Large intestine (tissue), 12 donors: ENCODE measurements around the gene TRMT10B. TPM values are rescaled to one million over a fixed set of nuclear protein-coding genes. Genes with fewer than 3 reads are reported as not detected.
A peak's percentile ranks its signal among the peaks of the same experiment; 100 is the strongest.

Experiments
- DNase-seq, 2 donors: peaks; one replicate each; pipeline versions ENCODE4 v3.0.0 to v3.0.0-alpha.2; 2013
- H3K27ac ChIP-seq: one replicate; pipeline ENCODE4 v1.5.1; 2013; ENCODE audit warnings: low read length
- H3K27me3 ChIP-seq: 2 replicates; pipeline ENCODE4 v1.6.1; 2013; ENCODE audit warnings: low read length; ENCODE audit not compliant: control insufficient read depth, insufficient read depth
- H3K36me3 ChIP-seq: 2 replicates; pipeline ENCODE4 v1.6.1; 2013; ENCODE audit warnings: low read length; ENCODE audit not compliant: control insufficient read depth, insufficient read depth
- H3K4me1 ChIP-seq: one replicate; pipeline ENCODE4 v1.6.1; 2013; ENCODE audit warnings: low read length; ENCODE audit not compliant: control insufficient read depth, insufficient read depth
- H3K4me3 ChIP-seq: one replicate; pipeline ENCODE4 v1.5.1; 2013; ENCODE audit warnings: low read length
- H3K9me3 ChIP-seq: one replicate; pipeline ENCODE4 v1.6.1; 2013; ENCODE audit warnings: mild to moderate bottlenecking, low read depth, low read length, moderate library complexity; ENCODE audit not compliant: control insufficient read depth
- WGBS: methylation state at CpG from one replicate; pipeline ENCODE4 v1.1.5; 2013; ENCODE audit warnings: low lambda C conversion rate; ENCODE audit not compliant: insufficient coverage; 5-methylcytosine and 5-hydroxymethylcytosine counted together
- long read RNA-seq, 11 donors: transcript quantifications; one replicate each; lab custom pipeline, GENCODE V29; 2026
- polyA plus RNA-seq: library from polyadenylated mRNA; unstranded; fragments of 120-200 nt; gene quantifications from one replicate; pipeline ENCODE4 v1.2.1, GENCODE V29; 2013

Gene TRMT10B, protein sequence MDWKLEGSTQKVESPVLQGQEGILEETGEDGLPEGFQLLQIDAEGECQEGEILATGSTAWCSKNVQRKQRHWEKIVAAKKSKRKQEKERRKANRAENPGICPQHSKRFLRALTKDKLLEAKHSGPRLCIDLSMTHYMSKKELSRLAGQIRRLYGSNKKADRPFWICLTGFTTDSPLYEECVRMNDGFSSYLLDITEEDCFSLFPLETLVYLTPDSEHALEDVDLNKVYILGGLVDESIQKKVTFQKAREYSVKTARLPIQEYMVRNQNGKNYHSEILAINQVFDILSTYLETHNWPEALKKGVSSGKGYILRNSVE
- polyA plus RNA-seq, result 25.0 TPM
- long read RNA-seq, donor 1, partial matches to known transcripts, result 8 of 8 reads
- long read RNA-seq, donor 1, other reads (novel, unspliced or antisense), result 0 of 8 reads
- long read RNA-seq, donor 2, partial matches to known transcripts, result 6 of 59 reads
- long read RNA-seq, donor 2, other reads (novel, unspliced or antisense), result 50 of 59 reads
- long read RNA-seq, donor 3, result 0 reads
- long read RNA-seq, donor 4, result 0 reads
- long read RNA-seq, donor 5, partial matches to known transcripts, result 0 of 2 reads
- long read RNA-seq, donor 5, other reads (novel, unspliced or antisense), result 0 of 2 reads
- long read RNA-seq, donor 6, partial matches to known transcripts, result 0 of 2 reads
- long read RNA-seq, donor 6, other reads (novel, unspliced or antisense), result 0 of 2 reads
- long read RNA-seq, donor 7, partial matches to known transcripts, result 0 of 9 reads
- long read RNA-seq, donor 7, other reads (novel, unspliced or antisense), result 8 of 9 reads
- long read RNA-seq, donor 8, partial matches to known transcripts, result 17 of 18 reads
- long read RNA-seq, donor 8, other reads (novel, unspliced or antisense), result 0 of 18 reads
- long read RNA-seq, donor 9, partial matches to known transcripts, result 39 of 42 reads
- long read RNA-seq, donor 9, other reads (novel, unspliced or antisense), result 0 of 42 reads
- long read RNA-seq, donor 10, partial matches to known transcripts, result 0 of 3 reads
- long read RNA-seq, donor 10, other reads (novel, unspliced or antisense), result 0 of 3 reads
- long read RNA-seq, donor 11, partial matches to known transcripts, result 24 of 26 reads
- long read RNA-seq, donor 11, other reads (novel, unspliced or antisense), result 0 of 26 reads

DNA sequence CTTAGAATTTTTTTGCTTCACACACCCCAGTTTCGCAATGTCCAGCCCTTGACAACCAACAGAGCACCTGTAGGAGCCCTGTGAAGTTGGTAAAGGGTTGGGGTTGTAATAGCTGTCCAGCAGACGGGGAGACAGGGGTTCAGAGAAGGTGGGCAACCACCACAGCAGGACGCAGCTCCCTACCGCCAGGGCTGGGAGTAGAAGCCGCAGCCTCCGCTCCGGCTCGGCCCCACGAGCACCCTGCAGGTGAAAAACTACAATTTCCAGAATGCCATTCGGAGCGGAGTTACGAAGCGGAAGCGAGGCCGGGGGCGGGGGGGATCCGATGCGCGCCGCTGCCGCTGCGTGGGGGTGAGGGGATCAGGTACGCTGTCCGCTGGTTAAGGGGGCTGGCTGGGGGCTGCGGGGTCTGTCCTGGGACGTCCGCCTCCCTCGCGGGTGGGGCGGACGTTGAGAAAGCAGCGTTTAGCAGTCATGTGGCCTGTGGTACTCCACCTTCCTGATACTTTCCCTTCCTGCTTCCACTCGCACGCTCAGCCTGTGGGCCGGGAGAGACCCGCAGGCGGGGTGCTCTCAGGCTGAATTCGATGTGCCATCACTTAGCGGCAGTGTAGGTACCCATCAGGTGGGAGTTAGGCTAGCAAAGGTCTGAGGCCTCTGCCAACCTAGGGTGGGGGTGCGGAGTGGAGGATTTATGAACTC is at the start of gene TRMT10B:
Gene TRMT10B (plus strand): TSS at position 317 of the 702 bp plus-strand sequence. CDS start 8,127 bp downstream, outside the sequence.
- peaks cover 6% of the 10 kb centered on the region for H3K4me1 ChIP-seq
- WGBS, result 0% methylated on average over 2 of the region's 40 CpGs
- H3K36me3 ChIP-seq, result peaks cover 2% of the 10 kb centered on the region
- peak; percentile 55 to 84 for DNase-seq
- H3K4me3 ChIP-seq, result peak within 1 kb of the TSS; percentile 97
- H3K27ac ChIP-seq, result peak within 1 kb of the TSS; percentile 76
- no peaks in the 10 kb centered on the region for H3K9me3 ChIP-seq
- H3K27me3 ChIP-seq, result no peaks in the 10 kb centered on the region

DNA sequence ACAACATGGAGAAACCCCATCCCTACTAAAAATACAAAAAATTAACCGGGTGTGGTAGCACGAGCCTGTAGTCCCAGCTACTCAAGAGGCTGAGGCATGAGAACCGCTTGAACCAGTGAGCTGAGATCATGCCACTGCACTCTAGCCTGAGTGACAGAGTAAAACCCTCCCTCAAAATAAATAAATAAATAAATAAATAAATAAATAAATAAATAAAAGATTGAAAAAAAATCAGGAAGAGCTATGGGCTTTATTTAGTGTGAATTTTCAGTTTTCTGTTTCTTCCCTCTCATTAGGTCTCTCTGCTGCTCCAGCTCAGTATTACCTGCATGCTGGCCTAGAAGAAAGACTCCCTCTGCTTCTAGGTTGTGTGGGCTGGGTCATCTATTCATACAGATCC is 47.8 kb upstream of the TRMT10B start:
- no peaks in the 10 kb centered on the region for H3K9me3 ChIP-seq
- WGBS, result no CpG with 5 or more reads among the region's 3 CpGs
- H3K4me1 ChIP-seq, result no peaks in the 10 kb centered on the region
- H3K36me3 ChIP-seq, result no peaks in the 10 kb centered on the region
- no peak for DNase-seq
- H3K27ac ChIP-seq, result no peak overlapping the region
- H3K27me3 ChIP-seq, result no peaks in the 10 kb centered on the region
- H3K4me3 ChIP-seq, result no peak overlapping the region

DNA sequence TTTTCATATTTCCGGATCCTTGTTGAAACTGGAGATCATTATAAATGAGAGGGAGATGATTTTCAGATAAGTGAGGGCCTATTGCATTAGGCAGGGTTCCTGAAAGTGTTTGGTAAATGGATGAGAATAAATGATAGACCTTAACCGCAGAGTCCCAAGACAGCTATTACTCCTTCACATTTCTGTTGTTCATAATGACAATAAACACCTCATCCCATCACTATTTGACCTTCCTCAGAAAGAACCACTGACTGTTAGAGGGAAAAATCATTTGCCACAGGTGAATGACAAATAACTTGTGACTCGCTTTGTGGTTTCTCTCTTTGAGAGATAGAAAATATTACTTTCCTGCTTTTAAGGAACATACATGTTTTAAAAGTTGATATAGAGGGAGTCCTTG is 47.3 kb upstream of the TRMT10B start:
- Histone ChIP-seq H3K36me3 (no peaks in the 10 kb centered on the region), H3K4me3 (no peak overlapping the region)
- 82% methylated on average over 2 of the region's 3 CpGs for WGBS

DNA sequence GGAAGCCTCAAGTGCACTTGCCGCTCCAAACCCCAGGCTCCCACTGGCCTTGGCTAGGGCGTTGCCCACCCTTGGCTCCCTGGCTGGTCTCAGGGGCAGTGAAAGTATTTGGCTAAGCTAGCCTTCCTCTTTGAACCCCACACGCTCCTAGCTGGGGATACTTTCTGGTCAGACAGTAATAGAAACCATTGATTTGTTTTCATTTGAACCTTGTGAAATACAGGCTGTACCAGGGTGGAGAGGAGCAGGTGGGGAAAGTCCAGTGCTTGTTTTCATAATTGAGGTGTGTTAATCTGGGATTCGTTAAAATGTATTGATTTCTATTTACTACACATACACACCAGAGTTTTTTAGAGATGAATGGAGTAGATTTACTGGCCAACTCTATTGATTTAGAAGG is 45.9 kb upstream of the TRMT10B start:
- Histone ChIP-seq H3K9me3 (no peaks in the 10 kb centered on the region), H3K27ac (no peak overlapping the region), H3K4me1 (no peaks in the 10 kb centered on the region), H3K27me3 (no peaks in the 10 kb centered on the region), H3K4me3 (no peak overlapping the region), H3K36me3 (no peaks in the 10 kb centered on the region)
- no peak for DNase-seq
- WGBS, result no CpG with 5 or more reads among the region's 4 CpGs

More for the DNA sequence above, 47.3 kb upstream of the TRMT10B start:
- Histone ChIP-seq H3K9me3 (no peaks in the 10 kb centered on the region), H3K27me3 (no peaks in the 10 kb centered on the region), H3K4me1 (no peaks in the 10 kb centered on the region), H3K27ac (no peak overlapping the region)
- DNase-seq, result no peak

DNA sequence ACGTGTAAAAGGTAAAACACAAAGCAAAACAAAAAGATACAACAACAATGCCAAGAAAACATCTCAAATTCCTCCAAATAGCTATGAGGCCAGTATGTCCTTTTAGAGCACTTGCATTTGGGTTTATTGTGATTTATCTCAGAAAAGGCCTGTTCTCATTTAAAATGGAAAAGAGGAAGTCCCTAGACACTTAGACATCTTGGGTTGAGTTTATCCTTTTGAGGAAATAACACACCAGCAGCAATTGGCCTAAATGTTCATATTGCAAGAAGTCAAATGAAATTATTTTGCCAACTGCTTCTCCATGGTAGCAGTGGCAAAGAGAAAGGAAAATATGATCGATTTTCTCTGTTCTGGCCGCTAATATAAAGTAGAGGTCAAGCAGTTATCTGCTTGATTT is 43.6 kb upstream of the TRMT10B start:
- Histone ChIP-seq H3K4me3 (no peak overlapping the region), H3K27me3 (no peaks in the 10 kb centered on the region), H3K36me3 (no peaks in the 10 kb centered on the region), H3K9me3 (no peaks in the 10 kb centered on the region), H3K27ac (no peak overlapping the region), H3K4me1 (no peaks in the 10 kb centered on the region)
- 100% methylated on average over 1 of the region's 3 CpGs for WGBS
- DNase-seq, result no peak

DNA sequence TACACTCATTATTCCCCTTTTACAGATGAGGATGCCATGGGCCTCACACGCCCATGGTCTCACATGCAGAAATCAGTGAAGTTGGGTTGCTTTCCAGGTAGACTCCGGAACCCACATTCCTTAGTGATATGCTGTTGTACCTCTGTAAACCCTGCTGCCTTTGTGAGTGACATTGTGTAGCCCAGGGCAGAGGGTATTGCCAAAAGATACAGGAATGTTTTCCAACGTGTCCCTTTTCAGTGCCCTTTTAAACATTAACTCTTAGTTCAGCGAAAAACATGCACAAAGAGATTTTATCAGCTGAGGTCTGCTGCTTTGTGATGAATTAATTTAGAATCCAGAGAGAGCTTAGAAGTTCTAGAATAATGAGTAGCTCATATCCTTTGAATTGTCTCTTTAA is 38.3 kb upstream of the TRMT10B start:
- DNase-seq, result no peak
- H3K36me3 ChIP-seq, result no peaks in the 10 kb centered on the region
- H3K27ac ChIP-seq, result no peak overlapping the region
- H3K27me3 ChIP-seq, result no peaks in the 10 kb centered on the region
- WGBS, result no CpG with 5 or more reads among the region's 4 CpGs
- no peaks in the 10 kb centered on the region for H3K4me1 ChIP-seq
- H3K4me3 ChIP-seq, result no peak overlapping the region
- H3K9me3 ChIP-seq, result no peaks in the 10 kb centered on the region

DNA sequence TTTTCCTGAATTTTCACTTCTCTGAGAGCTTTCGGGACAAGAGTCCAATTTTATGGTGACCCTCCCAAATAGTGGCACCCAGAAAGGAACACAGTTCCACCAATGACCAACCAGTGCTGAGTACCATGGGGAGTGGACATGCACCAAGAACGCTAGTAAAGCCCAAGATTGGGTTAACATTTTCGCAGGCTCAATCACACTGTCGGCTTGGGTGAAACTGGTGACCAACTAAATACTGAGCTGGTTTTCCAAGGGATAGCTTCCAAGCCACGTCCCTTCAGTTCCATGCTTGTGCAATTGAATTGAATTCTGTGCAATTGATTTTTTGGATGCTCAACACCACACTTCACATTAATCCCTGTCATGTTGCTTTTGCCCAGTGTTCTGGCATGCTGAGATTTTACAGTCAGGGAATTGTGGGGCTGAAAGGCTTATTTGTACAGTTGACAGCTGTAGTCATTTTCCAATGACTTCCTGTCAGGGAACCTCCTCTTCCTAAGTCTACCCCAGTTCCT is 37.6 kb upstream of the TRMT10B start:
- DNase-seq, result no peak
- no CpG with 5 or more reads among the region's 5 CpGs for WGBS
- no peaks in the 10 kb centered on the region for H3K9me3 ChIP-seq
- H3K4me1 ChIP-seq, result no peaks in the 10 kb centered on the region
- no peak overlapping the region for H3K27ac ChIP-seq
- no peak overlapping the region for H3K4me3 ChIP-seq
- no peaks in the 10 kb centered on the region for H3K36me3 ChIP-seq
- H3K27me3 ChIP-seq, result no peaks in the 10 kb centered on the region

DNA sequence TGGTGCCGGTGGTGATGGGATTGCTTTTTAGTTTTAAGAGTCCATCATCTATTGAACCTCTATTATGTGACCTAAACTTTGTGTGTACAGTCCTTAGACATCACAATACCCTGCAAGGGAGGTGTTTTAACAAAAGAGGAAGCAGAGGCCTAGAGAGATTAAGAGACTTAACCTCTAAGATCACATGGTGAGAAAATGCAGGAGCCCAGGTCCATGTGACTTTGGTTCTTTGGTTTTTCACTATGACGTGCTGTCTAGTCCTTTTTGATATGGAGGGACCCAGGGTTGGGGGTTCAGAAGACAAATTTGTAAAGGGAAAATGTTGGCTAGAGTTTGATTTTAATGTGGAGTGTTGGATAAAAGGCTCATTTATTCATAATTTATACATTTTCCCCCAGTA is 34.1 kb upstream of the TRMT10B start:
- no peaks in the 10 kb centered on the region for H3K36me3 ChIP-seq
- WGBS, result 88% methylated on average over 1 of the region's 2 CpGs
- no peaks in the 10 kb centered on the region for H3K9me3 ChIP-seq
- H3K4me1 ChIP-seq, result no peaks in the 10 kb centered on the region
- no peak overlapping the region for H3K27ac ChIP-seq
- H3K27me3 ChIP-seq, result no peaks in the 10 kb centered on the region
- no peak for DNase-seq
- no peak overlapping the region for H3K4me3 ChIP-seq

DNA sequence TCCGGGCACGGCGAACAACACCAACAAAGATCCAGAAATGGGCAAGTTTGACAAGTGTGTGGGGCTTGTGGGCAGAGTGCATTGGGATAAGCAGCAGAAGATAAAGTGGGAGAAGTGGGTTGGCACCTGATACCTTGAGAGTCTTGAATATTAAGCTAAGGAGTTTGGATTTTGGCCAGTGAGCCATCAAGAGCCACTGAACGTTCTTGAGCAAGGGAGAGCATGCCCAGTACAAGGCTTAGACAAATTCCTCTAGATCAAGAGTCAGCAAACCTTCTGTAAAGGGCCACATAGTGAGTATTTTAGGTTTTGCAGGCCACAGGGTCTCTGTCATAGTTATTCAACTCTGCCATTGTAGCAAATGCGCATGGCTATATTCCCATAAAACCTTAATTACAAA is 26.6 kb upstream of the TRMT10B start:
- H3K4me3 ChIP-seq, result no peak overlapping the region
- DNase-seq, result no peak
- no peaks in the 10 kb centered on the region for H3K9me3 ChIP-seq
- no peaks in the 10 kb centered on the region for H3K27me3 ChIP-seq
- no peaks in the 10 kb centered on the region for H3K4me1 ChIP-seq
- H3K36me3 ChIP-seq, result no peaks in the 10 kb centered on the region
- no CpG with 5 or more reads among the region's 5 CpGs for WGBS
- no peak overlapping the region for H3K27ac ChIP-seq
